ENCODE data around the gene RPIA. TPM values are rescaled to one million over a fixed set of nuclear protein-coding genes. Genes with fewer than 3 reads are reported as not detected.
"Not testable (repeated sequence)": the region's sequence is repeated elsewhere in the genome, so short reads cannot be mapped to it uniquely, and the experiment has no call there.

RPIA gene
- total RNA-seq = 16.5 TPM
- long read RNA-seq, transcript RPIA-201 (9 exons, 1,848 nt) = major isoform, 22 of 25 reads
- long read RNA-seq, partial matches to known transcripts = 2 of 25 reads
- long read RNA-seq, other reads (novel, unspliced or antisense) = 1 of 25 reads

DNA sequence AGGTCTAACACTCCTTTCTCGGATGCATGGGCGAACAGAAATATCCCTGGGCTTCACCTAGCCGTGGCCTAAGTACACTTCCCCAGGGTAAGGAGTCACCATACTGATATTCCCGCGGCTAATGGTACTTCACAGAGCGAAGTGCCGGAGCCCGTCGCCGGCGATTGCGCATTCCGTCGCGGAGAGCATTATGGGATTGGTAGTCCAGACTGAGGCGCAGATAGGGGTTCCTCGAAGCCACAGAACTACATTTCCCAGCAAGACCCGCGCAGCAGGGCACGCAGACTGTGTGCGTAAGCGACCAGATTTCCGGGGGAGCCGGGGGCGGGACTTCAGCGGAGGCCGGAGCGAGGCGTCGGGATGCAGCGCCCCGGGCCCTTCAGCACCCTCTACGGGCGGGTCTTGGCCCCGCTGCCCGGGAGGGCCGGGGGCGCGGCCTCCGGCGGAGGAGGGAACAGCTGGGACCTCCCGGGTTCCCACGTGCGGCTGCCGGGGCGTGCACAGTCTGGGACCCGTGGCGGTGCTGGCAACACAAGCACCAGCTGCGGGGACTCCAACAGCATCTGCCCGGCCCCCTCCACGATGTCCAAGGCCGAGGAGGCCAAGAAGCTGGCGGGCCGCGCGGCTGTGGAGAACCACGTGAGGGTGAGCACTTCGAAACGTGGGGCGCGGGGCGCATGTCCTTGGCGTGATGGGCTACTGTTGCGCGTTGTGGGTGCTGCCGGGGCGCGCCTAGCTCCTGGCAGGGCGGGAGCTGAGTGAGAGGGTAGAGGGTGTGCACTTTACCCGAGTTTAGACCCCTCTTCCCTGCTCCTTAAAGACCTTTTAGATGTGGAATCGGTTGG lies at the start of gene RPIA:
Gene RPIA, plus strand, starts transcription at position 335 of the 845 bp plus-strand sequence. Its CDS starts 26 bp downstream, at position 361.
- no peaks in the 10 kb centered on the region for H3K9me3 ChIP-seq
- ATAC-seq = peak; percentile 99 to 100
- TF ChIP-seq, protein P1, sequence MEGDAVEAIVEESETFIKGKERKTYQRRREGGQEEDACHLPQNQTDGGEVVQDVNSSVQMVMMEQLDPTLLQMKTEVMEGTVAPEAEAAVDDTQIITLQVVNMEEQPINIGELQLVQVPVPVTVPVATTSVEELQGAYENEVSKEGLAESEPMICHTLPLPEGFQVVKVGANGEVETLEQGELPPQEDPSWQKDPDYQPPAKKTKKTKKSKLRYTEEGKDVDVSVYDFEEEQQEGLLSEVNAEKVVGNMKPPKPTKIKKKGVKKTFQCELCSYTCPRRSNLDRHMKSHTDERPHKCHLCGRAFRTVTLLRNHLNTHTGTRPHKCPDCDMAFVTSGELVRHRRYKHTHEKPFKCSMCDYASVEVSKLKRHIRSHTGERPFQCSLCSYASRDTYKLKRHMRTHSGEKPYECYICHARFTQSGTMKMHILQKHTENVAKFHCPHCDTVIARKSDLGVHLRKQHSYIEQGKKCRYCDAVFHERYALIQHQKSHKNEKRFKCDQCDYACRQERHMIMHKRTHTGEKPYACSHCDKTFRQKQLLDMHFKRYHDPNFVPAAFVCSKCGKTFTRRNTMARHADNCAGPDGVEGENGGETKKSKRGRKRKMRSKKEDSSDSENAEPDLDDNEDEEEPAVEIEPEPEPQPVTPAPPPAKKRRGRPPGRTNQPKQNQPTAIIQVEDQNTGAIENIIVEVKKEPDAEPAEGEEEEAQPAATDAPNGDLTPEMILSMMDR (IDR thresholded peaks at IDR 0.05) = peak; percentile 78
- peaks cover 20% of the 10 kb centered on the region for H3K4me1 ChIP-seq
- intact Hi-C loops (cut with DNase I) = no loop called here
- H3K4me3 ChIP-seq = peak within 1 kb of the TSS; percentile 90
- no peaks in the 10 kb centered on the region for H3K36me3 ChIP-seq
- H3K27me3 ChIP-seq (ENCODE audit: low read depth) = no peaks in the 10 kb centered on the region
- DNase-seq = peak; percentile 100
- H3K27ac ChIP-seq = peak within 1 kb of the TSS; percentile 87

DNA sequence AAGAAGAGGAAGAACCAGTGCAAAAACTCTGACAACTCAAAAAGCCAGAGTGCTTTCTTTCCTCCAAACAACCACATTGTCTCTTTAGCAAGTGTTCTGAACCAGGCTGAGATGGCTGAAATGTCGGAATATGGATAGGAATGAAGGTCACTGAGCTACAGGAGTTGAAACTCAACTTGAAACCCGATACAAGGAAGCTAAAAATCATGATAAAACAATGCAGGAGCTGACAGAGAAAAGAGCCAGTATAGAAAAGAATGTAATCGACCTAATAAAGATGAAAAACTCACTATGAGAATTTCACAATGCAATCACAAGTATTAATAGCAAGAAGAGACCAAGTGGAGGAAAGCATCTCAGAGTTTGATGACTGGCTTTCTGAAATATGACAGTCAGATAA lies 49.2 kb upstream of the RPIA start:
- intact Hi-C loops (cut with DNase I) = no loop called here
- no peaks in the 10 kb centered on the region for H3K36me3 ChIP-seq
- TF ChIP-seq, protein P1 (IDR thresholded peaks at IDR 0.05) = no peak
- no peak overlapping the region for H3K27ac ChIP-seq
- H3K9me3 ChIP-seq = no peaks in the 10 kb centered on the region
- H3K27me3 ChIP-seq (ENCODE audit: low read depth) = no peaks in the 10 kb centered on the region
- ATAC-seq (no peak), DNase-seq (no peak)
- no peak overlapping the region for H3K4me3 ChIP-seq
- H3K4me1 ChIP-seq = no peaks in the 10 kb centered on the region

DNA sequence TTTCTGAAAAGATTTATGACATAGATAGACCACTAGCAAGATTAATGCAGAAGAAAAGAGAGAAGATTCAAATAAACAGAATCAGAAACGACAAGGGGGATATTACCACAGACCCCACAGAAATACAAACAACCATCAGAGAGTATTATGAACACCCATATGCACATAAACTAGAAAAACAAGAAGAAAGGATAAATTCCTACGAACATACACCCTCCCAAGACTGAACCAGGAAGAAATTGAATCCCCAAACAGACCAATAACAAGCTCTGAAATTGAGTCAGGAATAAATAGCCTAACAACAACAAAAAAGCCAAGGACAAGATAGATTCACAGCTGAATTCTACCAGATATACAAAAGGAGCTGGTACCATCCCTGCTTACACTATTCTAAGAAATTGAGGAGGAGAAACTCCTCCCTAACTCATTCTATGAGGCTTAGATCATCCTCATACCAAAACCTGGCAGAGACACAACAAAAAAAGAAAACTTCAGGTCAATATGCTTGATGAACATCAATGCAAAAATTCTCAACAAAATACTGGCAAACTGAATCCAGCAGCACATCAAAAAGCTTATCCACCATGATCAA lies 46.1 kb upstream of the RPIA start:
- H3K36me3 ChIP-seq; H3K4me1 ChIP-seq; H3K4me3 ChIP-seq; ATAC-seq; H3K27me3 ChIP-seq (ENCODE audit: low read depth); H3K27ac ChIP-seq; intact Hi-C loops (cut with DNase I); H3K9me3 ChIP-seq; DNase-seq: not testable (repeated sequence)

DNA sequence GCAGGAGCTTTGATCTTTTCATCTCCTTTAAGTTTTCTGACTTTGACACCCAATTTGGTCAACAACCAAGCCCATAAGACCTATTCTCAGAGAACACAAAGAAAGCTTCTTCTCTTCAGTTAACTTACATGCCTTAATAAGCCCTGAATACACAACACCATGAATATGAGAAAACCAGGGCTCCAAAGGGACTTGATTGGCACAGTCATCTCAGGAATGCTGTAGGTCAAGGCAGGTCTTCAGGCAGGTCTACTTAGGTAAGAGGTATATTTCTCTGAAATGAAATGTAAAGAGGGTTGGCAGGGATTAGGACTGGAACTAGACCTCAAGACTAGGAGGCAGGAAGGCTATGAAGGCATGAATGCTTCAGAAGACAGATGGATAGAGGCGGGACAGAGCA lies 39.8 kb upstream of the RPIA start:
- intact Hi-C loops (cut with DNase I) = no loop called here
- Histone ChIP-seq H3K4me1 (no peaks in the 10 kb centered on the region), H3K4me3 (no peak overlapping the region), H3K27me3 (ENCODE audit: low read depth) (no peaks in the 10 kb centered on the region), H3K9me3 (no peaks in the 10 kb centered on the region), H3K27ac (no peak overlapping the region), H3K36me3 (no peaks in the 10 kb centered on the region)
- ATAC-seq = no peak
- TF ChIP-seq, protein P1 (IDR thresholded peaks at IDR 0.05) = no peak
- no peak for DNase-seq

DNA sequence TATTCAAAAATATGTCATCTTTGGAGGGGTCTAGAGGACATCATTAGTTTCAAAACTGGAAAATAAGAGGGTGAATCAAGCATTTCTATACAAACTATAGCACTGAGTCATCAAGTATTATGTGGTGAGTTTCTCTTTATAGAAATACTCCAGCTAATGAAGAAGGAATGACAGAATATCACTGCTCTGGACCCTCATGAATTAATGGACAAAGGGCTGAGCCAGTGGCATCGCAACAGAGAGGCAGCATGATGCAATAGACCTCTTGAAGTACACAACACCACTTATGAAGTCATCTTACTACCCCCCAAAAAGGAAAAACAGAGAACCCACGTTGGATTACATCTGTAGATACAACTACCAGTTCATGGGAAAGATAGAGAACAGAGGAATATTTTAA lies 36.8 kb upstream of the RPIA start:
- no peaks in the 10 kb centered on the region for H3K27me3 ChIP-seq (ENCODE audit: low read depth)
- H3K27ac ChIP-seq = no peak overlapping the region
- ATAC-seq (no peak), DNase-seq (no peak)
- TF ChIP-seq, protein P1 (IDR thresholded peaks at IDR 0.05) = no peak
- intact Hi-C loops (cut with DNase I) = no loop called here
- no peak overlapping the region for H3K4me3 ChIP-seq
- H3K4me1 ChIP-seq = no peaks in the 10 kb centered on the region
- H3K36me3 ChIP-seq = no peaks in the 10 kb centered on the region
- H3K9me3 ChIP-seq = no peaks in the 10 kb centered on the region

DNA sequence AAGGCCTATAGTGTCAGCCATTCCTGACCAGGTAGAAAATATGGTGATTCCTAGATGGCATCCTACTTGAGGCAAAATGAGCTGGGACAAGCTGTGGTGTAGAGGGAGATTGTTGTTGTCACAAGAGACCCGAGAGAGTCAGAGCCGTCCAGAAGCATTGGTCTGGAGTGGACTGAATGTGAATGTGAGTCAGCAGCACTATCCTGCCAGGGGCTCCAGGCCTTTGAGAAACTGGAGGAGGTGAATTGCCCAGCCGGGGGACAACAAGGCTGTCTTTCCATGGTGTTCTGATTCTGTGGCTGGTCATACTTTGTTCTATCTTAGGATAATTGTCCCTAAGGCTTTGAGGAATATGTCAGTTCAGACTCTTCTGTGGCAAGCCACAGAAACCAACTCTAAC lies 34.8 kb upstream of the RPIA start:
- no peaks in the 10 kb centered on the region for H3K36me3 ChIP-seq
- no peaks in the 10 kb centered on the region for H3K27me3 ChIP-seq (ENCODE audit: low read depth)
- intact Hi-C loops (cut with DNase I) = no loop called here
- ATAC-seq (no peak), DNase-seq (no peak)
- H3K4me1 ChIP-seq = no peaks in the 10 kb centered on the region
- H3K4me3 ChIP-seq = no peak overlapping the region
- no peaks in the 10 kb centered on the region for H3K9me3 ChIP-seq
- TF ChIP-seq, protein P1 (IDR thresholded peaks at IDR 0.05) = no peak
- no peak overlapping the region for H3K27ac ChIP-seq

Measured in lower lobe of right lung (tissue), 2 donors.